Panc1 (cell line): ENCODE data around the gene ZNF582. TPM values are rescaled to one million over a fixed set of nuclear protein-coding genes. Genes with fewer than 3 reads are reported as not detected.

Experiments
- ATAC-seq: fragments of 200-7000 bp; cut with Tn5 transposase; 2 replicates; pipeline ENCODE4 v1.9.1; 2020; ENCODE audit warnings: mild to moderate bottlenecking, moderate library complexity
- BruUV-seq: library from RNA; stranded (reverse); fragments of 400-500 nt; replicated peaks from 2 replicates; lab custom pipeline; 2021; lab: Mats Ljungman, UMichigan
- CTCF ChIA-PET: fragments of 300-600 bp; sonication (Branson Sonifier 250); formaldehyde crosslinking; loops from one replicate; lab custom pipeline; 2022; ENCODE audit warnings: antibody characterized with exemption; lab: Charles Lee
- POLR2A ChIA-PET: fragments of 300-600 bp; sonication (Branson Sonifier 250); formaldehyde crosslinking; loops from one replicate; lab custom pipeline; 2022; ENCODE audit warnings: antibody characterized with exemption; lab: Charles Lee
- DNase-seq: peaks from one replicate; pipeline ENCODE4 v3.0.0-alpha.2; 2010; ENCODE audit warnings: low read depth, low spot score
- H3K27ac ChIP-seq: 2 replicates; pipeline ENCODE4 v1.5.1; 2011; ENCODE audit warnings: mild to moderate bottlenecking, low read length, inconsistent platforms
- H3K27me3 ChIP-seq: fragments of 200-500 bp; sonication (Bioruptor generic); 2 replicates; pipeline ENCODE4 v1.6.0; 2014; ENCODE audit warnings: low read length, inconsistent platforms; ENCODE audit not compliant: control insufficient read depth, insufficient read depth
- H3K36me3 ChIP-seq: fragments of 200-500 bp; sonication (Bioruptor generic); 2 replicates; pipeline ENCODE4 v1.5.1; 2014; ENCODE audit warnings: inconsistent platforms, mild to moderate bottlenecking, low read length, moderate library complexity; ENCODE audit not compliant: control insufficient read depth, insufficient read depth
- H3K4me1 ChIP-seq: 2 replicates; pipeline ENCODE4 v1.5.1; 2011; ENCODE audit warnings: inconsistent platforms, mild to moderate bottlenecking, low read length, moderate library complexity; ENCODE audit not compliant: control insufficient read depth, insufficient read depth
- H3K4me3 ChIP-seq, 2 experiments: 2 replicates each; pipeline ENCODE4 v1.5.1; 2011 to 2012; ENCODE audit warnings: low read depth in 2 of 2, low read length in 2 of 2, mild to moderate bottlenecking in 2 of 2, inconsistent platforms in 1 of 2, moderate library complexity in 1 of 2
- H3K9me3 ChIP-seq: fragments of 200-500 bp; sonication (Bioruptor generic); 2 replicates; pipeline ENCODE4 v1.5.1; 2014; ENCODE audit warnings: low read depth, mild to moderate bottlenecking, inconsistent platforms, low read length, moderate library complexity; ENCODE audit not compliant: control insufficient read depth, insufficient read depth
- POLR2AphosphoS5 ChIP-seq: IDR thresholded peaks from 2 replicates; pipeline ENCODE4 v1.6.1; 2012; ENCODE audit warnings: mild to moderate bottlenecking, low read depth, low read length, moderate library complexity
- SIN3A ChIP-seq: IDR thresholded peaks from 2 replicates; pipeline ENCODE4 v1.6.1; 2012; ENCODE audit warnings: low read depth, mild to moderate bottlenecking, low read length, moderate library complexity, borderline replicate concordance; ENCODE audit not compliant: insufficient read depth
- TCF7L2 ChIP-seq: IDR thresholded peaks from 2 replicates; pipeline ENCODE4 v1.6.1; 2011; ENCODE audit warnings: mild to moderate bottlenecking, low read depth, low read length, inconsistent platforms
- in situ Hi-C: cut with HindIII; loops from 2 replicates; pipeline ENCODE4 v1.10.0; 2016; ENCODE audit warnings: low sequenced_read_pairs, low pct_unique_long_range_greater_than_20kb
- intact Hi-C: fragments of 100-400 bp; cut with micrococcal nuclease; formaldehyde crosslinking; loops from one replicate; pipeline ENCODE4 v1.10.0; 2022; ENCODE audit not compliant: unreplicated experiment
- total RNA-seq: library from RNA; stranded (reverse); gene quantifications from one replicate; pipeline ENCODE4 v1.2.1, GENCODE V29; 2021; ENCODE audit not compliant: unreplicated experiment
- TF ChIP-seq, protein P1 (sequence below), 2 experiments: IDR thresholded peaks; 2 replicates each; pipeline ENCODE4 v1.6.1; 2011 to 2012; ENCODE audit warnings: low read depth in 2 of 2, control low read depth in 1 of 2, low read length in 1 of 2, mild to moderate bottlenecking in 1 of 2, moderate library complexity in 1 of 2; ENCODE audit not compliant: insufficient read depth in 1 of 2
- TF ChIP-seq, protein P2 (sequence below): fragments of 450-650 bp; IDR thresholded peaks from 2 replicates; pipeline ENCODE4 v1.5.1; 2017; ENCODE audit warnings: mild to moderate bottlenecking

Gene ZNF582
- total RNA-seq, 1 experiment from 2014 or later = 2.0 TPM

GRCh38 chr19:56403764-56404704 is 10.7 kb upstream of the ZNF582 start, which contains the start of gene ZNF583:
Gene ZNF583 (plus strand): TSS chr19:56404332. CDS start chr19:56407115, 2,783 bp downstream.
- Histone ChIP-seq H3K27ac (peak within 1 kb of the TSS; percentile 87), H3K9me3 (peaks cover 63% of the 10 kb centered on the region), H3K27me3 (no peaks in the 10 kb centered on the region), H3K4me1 (no peaks in the 10 kb centered on the region), H3K36me3 (no peaks in the 10 kb centered on the region), H3K4me3 (peak within 1 kb of the TSS; percentile 55 to 74)
- intact Hi-C loops (no loop called here), in situ Hi-C loops (no loop called here)
- TF ChIP-seq SIN3A (0 out of 2 replicates have a peak, but pooled peaks have one; percentile 21), POLR2AphosphoS5 (no peak), TCF7L2 (peak; percentile 99)
- TF ChIP-seq, protein P1, sequence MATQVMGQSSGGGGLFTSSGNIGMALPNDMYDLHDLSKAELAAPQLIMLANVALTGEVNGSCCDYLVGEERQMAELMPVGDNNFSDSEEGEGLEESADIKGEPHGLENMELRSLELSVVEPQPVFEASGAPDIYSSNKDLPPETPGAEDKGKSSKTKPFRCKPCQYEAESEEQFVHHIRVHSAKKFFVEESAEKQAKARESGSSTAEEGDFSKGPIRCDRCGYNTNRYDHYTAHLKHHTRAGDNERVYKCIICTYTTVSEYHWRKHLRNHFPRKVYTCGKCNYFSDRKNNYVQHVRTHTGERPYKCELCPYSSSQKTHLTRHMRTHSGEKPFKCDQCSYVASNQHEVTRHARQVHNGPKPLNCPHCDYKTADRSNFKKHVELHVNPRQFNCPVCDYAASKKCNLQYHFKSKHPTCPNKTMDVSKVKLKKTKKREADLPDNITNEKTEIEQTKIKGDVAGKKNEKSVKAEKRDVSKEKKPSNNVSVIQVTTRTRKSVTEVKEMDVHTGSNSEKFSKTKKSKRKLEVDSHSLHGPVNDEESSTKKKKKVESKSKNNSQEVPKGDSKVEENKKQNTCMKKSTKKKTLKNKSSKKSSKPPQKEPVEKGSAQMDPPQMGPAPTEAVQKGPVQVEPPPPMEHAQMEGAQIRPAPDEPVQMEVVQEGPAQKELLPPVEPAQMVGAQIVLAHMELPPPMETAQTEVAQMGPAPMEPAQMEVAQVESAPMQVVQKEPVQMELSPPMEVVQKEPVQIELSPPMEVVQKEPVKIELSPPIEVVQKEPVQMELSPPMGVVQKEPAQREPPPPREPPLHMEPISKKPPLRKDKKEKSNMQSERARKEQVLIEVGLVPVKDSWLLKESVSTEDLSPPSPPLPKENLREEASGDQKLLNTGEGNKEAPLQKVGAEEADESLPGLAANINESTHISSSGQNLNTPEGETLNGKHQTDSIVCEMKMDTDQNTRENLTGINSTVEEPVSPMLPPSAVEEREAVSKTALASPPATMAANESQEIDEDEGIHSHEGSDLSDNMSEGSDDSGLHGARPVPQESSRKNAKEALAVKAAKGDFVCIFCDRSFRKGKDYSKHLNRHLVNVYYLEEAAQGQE (IDR thresholded peaks at IDR 0.05; ENCODE audit: insufficient read depth in 1 of 2, low read depth in 2 of 2, low read length in 1 of 2) = no peak
- TF ChIP-seq, protein P2, sequence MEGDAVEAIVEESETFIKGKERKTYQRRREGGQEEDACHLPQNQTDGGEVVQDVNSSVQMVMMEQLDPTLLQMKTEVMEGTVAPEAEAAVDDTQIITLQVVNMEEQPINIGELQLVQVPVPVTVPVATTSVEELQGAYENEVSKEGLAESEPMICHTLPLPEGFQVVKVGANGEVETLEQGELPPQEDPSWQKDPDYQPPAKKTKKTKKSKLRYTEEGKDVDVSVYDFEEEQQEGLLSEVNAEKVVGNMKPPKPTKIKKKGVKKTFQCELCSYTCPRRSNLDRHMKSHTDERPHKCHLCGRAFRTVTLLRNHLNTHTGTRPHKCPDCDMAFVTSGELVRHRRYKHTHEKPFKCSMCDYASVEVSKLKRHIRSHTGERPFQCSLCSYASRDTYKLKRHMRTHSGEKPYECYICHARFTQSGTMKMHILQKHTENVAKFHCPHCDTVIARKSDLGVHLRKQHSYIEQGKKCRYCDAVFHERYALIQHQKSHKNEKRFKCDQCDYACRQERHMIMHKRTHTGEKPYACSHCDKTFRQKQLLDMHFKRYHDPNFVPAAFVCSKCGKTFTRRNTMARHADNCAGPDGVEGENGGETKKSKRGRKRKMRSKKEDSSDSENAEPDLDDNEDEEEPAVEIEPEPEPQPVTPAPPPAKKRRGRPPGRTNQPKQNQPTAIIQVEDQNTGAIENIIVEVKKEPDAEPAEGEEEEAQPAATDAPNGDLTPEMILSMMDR = no peak
- POLR2A ChIA-PET = interaction anchor here (0.5 kb wide), 1 partner anchor 1847 kb away, joined by 3 read pairs; no protein-coding TSS in a partner anchor
- peak; percentile 71 for DNase-seq
- BruUV-seq = no TSS peak
- CTCF ChIA-PET = no interaction called here
- peak; percentile 98 for ATAC-seq

GRCh38 chr19:56403261-56403660 is 9.9 kb upstream of the ZNF582 start:
- DNase-seq (no peak), ATAC-seq (no peak)
- ChIA-PET CTCF (no interaction called here), POLR2A (interaction anchor here (0.5 kb wide), 1 partner anchor 1846 kb away, joined by 3 read pairs; no protein-coding TSS in a partner anchor)
- in situ Hi-C loops = no loop called here
- H3K9me3 ChIP-seq = peaks cover 62% of the 10 kb centered on the region
- no peaks in the 10 kb centered on the region for H3K36me3 ChIP-seq
- no peaks in the 10 kb centered on the region for H3K27me3 ChIP-seq
- TSS peak; percentile 73 for BruUV-seq
- intact Hi-C loops = no loop called here
- no peak for TF ChIP-seq TCF7L2
- TF ChIP-seq, protein P2 = no peak
- TF ChIP-seq, protein P1 (IDR thresholded peaks at IDR 0.05; ENCODE audit: insufficient read depth in 1 of 2, low read depth in 2 of 2, low read length in 1 of 2) = no peak
- no peak for TF ChIP-seq POLR2AphosphoS5
- TF ChIP-seq SIN3A = no peak
- peak overlapping the region; percentile 87 for H3K27ac ChIP-seq
- peak overlapping the region; percentile 55 to 74 for H3K4me3 ChIP-seq
- no peaks in the 10 kb centered on the region for H3K4me1 ChIP-seq
